H9 (cell line): Measurements from ENCODE around the gene PCDHGA11. TPM values are rescaled to one million over a fixed set of nuclear protein-coding genes. Genes with fewer than 3 reads are reported as not detected.

Source experiments
- DNase-seq: peaks from one replicate; pipeline ENCODE4 v3.0.0-alpha.2; 2017
- H2AFZ ChIP-seq: one replicate; pipeline ENCODE4 v1.6.1; 2013; ENCODE audit warnings: mild to moderate bottlenecking, low read length, control low read depth, moderate library complexity
- H2AK5ac ChIP-seq: 2 replicates; pipeline ENCODE4 v1.6.1; 2013; ENCODE audit warnings: low read length, control low read depth, mixed read lengths; ENCODE audit not compliant: insufficient read length
- H2BK120ac ChIP-seq: one replicate; pipeline ENCODE4 v1.6.1; 2013; ENCODE audit warnings: low read depth, mild to moderate bottlenecking, low read length, control low read depth, inconsistent platforms; ENCODE audit not compliant: poor library complexity, severe bottlenecking
- H2BK12ac ChIP-seq: 2 replicates; pipeline ENCODE4 v1.6.1; 2013; ENCODE audit warnings: low read length, control low read depth, mixed read lengths, low read depth; ENCODE audit not compliant: insufficient read length
- H2BK15ac ChIP-seq: 2 replicates; pipeline ENCODE4 v1.6.1; 2013; ENCODE audit warnings: low read depth, low read length, control low read depth
- H2BK20ac ChIP-seq: one replicate; pipeline ENCODE4 v1.6.1; 2013; ENCODE audit warnings: low read depth, mild to moderate bottlenecking, low read length, control low read depth, inconsistent platforms; ENCODE audit not compliant: poor library complexity, severe bottlenecking
- H2BK5ac ChIP-seq: 2 replicates; pipeline ENCODE4 v1.6.1; 2013; ENCODE audit warnings: low read length, control low read depth, mixed read lengths; ENCODE audit not compliant: insufficient read length
- H3K14ac ChIP-seq: 2 replicates; pipeline ENCODE4 v1.6.1; 2013; ENCODE audit warnings: low read length, control low read depth; ENCODE audit not compliant: insufficient read depth
- H3K18ac ChIP-seq: 2 replicates; pipeline ENCODE4 v1.6.1; 2013; ENCODE audit warnings: low read depth, mild to moderate bottlenecking, mixed read lengths, low read length, control low read depth; ENCODE audit not compliant: insufficient read length
- H3K23ac ChIP-seq: 2 replicates; pipeline ENCODE4 v1.6.1; 2013; ENCODE audit warnings: low read length, control low read depth, mixed read lengths, low read depth; ENCODE audit not compliant: insufficient read length
- H3K23me2 ChIP-seq: 2 replicates; pipeline ENCODE4 v1.6.1; 2013; ENCODE audit warnings: low read depth, mild to moderate bottlenecking, mixed read lengths, low read length, control low read depth; ENCODE audit not compliant: insufficient read length, poor library complexity, severe bottlenecking
- H3K27ac ChIP-seq: 2 replicates; pipeline ENCODE4 v1.5.1; 2013; ENCODE audit warnings: low read length, control low read depth, mixed read lengths, low read depth; ENCODE audit not compliant: insufficient read length
- H3K27me3 ChIP-seq: 2 replicates; pipeline ENCODE4 v1.6.1; 2013; ENCODE audit warnings: low read length, control low read depth, inconsistent platforms; ENCODE audit not compliant: insufficient read depth
- H3K4ac ChIP-seq: 2 replicates; pipeline ENCODE4 v1.6.1; 2013; ENCODE audit warnings: low read depth, mild to moderate bottlenecking, control low read depth, inconsistent platforms, low read length, moderate library complexity
- H3K4me1 ChIP-seq: 2 replicates; pipeline ENCODE4 v1.6.1; 2013; ENCODE audit warnings: low read length, control low read depth, inconsistent platforms; ENCODE audit not compliant: insufficient read depth
- H3K4me2 ChIP-seq: 2 replicates; pipeline ENCODE4 v1.6.1; 2013; ENCODE audit warnings: low read length, control low read depth, mixed read lengths; ENCODE audit not compliant: insufficient read length, insufficient read depth
- H3K56ac ChIP-seq: 2 replicates; pipeline ENCODE4 v1.6.1; 2013; ENCODE audit warnings: low read depth, mild to moderate bottlenecking, mixed read lengths, low read length, control low read depth; ENCODE audit not compliant: insufficient read length
- H3K79me1 ChIP-seq: 2 replicates; pipeline ENCODE4 v1.6.1; 2013; ENCODE audit warnings: low read depth, mild to moderate bottlenecking, moderate library complexity, low read length, control low read depth, inconsistent platforms; ENCODE audit not compliant: insufficient read depth, poor library complexity, severe bottlenecking
- H3K79me2 ChIP-seq: 2 replicates; pipeline ENCODE4 v1.6.1; 2013; ENCODE audit warnings: low read length, control low read depth, inconsistent platforms; ENCODE audit not compliant: insufficient read depth
- H3K9ac ChIP-seq: 2 replicates; pipeline ENCODE4 v1.6.1; 2013; ENCODE audit warnings: low read length, control low read depth, mixed read lengths; ENCODE audit not compliant: insufficient read length; ENCODE audit errors: extremely low read depth
- H3K9me3 ChIP-seq: one replicate; pipeline ENCODE4 v1.6.1; 2013; ENCODE audit warnings: low read depth, low read length, inconsistent platforms; ENCODE audit not compliant: control insufficient read depth
- H3T11ph ChIP-seq: one replicate; pipeline ENCODE4 v1.6.1; 2013; ENCODE audit warnings: mild to moderate bottlenecking, low read length, control low read depth, inconsistent platforms
- H4K20me1 ChIP-seq: one replicate; pipeline ENCODE4 v1.6.1; 2013; ENCODE audit not compliant: control insufficient read depth, insufficient read length, insufficient read depth
- H4K5ac ChIP-seq: 2 replicates; pipeline ENCODE4 v1.6.1; 2013; ENCODE audit warnings: low read depth, mild to moderate bottlenecking, mixed read lengths, low read length, control low read depth; ENCODE audit not compliant: insufficient read length
- H4K8ac ChIP-seq: replicated peaks from 2 replicates; pipeline ENCODE4 v1.6.1; 2013; ENCODE audit warnings: low read length, control low read depth, mixed read lengths, low read depth; ENCODE audit not compliant: insufficient read length
- H4K91ac ChIP-seq: 2 replicates; pipeline ENCODE4 v1.6.1; 2013; ENCODE audit warnings: low read depth, mild to moderate bottlenecking, moderate library complexity, mixed read lengths, low read length, control low read depth; ENCODE audit not compliant: insufficient read length
- H3K27ac Mint-ChIP-seq, 3 experiments: 2 replicates in 2 of 3; 3 replicates in 1 of 3; pipeline ENCODE4 v1.8.0; 2020 to 2021; ENCODE audit warnings: mixed read lengths in 3 of 3, mild to moderate bottlenecking in 1 of 3, moderate library complexity in 1 of 3
- H3K27me3 Mint-ChIP-seq: 2 replicates; pipeline ENCODE4 v1.8.0; 2021; ENCODE audit warnings: low read depth, mild to moderate bottlenecking, moderate library complexity, mixed read lengths
- H3K36me3 Mint-ChIP-seq, 3 experiments: 2 replicates in 2 of 3; 3 replicates in 1 of 3; pipeline ENCODE4 v1.8.0; 2020 to 2021; ENCODE audit warnings: low read depth in 3 of 3, mixed read lengths in 3 of 3; ENCODE audit not compliant: insufficient read depth in 1 of 3
- H3K4me1 Mint-ChIP-seq, 2 experiments: 2 replicates each; pipeline ENCODE4 v1.8.0; 2020; ENCODE audit warnings: mixed read lengths in 2 of 2
- H3K4me3 Mint-ChIP-seq, 2 experiments: 2 replicates in 1 of 2; 3 replicates in 1 of 2; pipeline ENCODE4 v1.8.0; 2020 to 2021; ENCODE audit warnings: mild to moderate bottlenecking in 2 of 2, mixed read lengths in 2 of 2, moderate library complexity in 1 of 2
- H3K9me3 Mint-ChIP-seq, 2 experiments: 2 replicates in 1 of 2; 3 replicates in 1 of 2; pipeline ENCODE4 v1.8.0; 2020; ENCODE audit warnings: mild to moderate bottlenecking in 2 of 2, mixed read lengths in 2 of 2, moderate library complexity in 1 of 2
- WGBS: extraction: QIAGEN DNeasy Blood & Tissue Kit; methylation state at CpG from one replicate; pipeline ENCODE4 v1.1.7; 2013; ENCODE audit warnings: missing lambda C conversion rate, low lambda C conversion rate, mixed read lengths; ENCODE audit not compliant: insufficient read length; ENCODE audit errors: extremely low coverage; 5-methylcytosine and 5-hydroxymethylcytosine counted together
- total RNA-seq: library from RNA; stranded (reverse); gene quantifications from 2 replicates; pipeline ENCODE4 v1.2.1, GENCODE V29; 2021
- TF ChIP-seq, protein P1 (sequence below): fragments of 200-600 bp; sonication (generic); conservative IDR thresholded peaks from 3 replicates; pipeline ENCODE4 v1.8.0; 2021; ENCODE audit warnings: antibody characterized with exemption, mild to moderate bottlenecking

The PCDHGA11 gene
- total RNA-seq, 1 experiment from 2014 or later = 2.6 TPM

DNA sequence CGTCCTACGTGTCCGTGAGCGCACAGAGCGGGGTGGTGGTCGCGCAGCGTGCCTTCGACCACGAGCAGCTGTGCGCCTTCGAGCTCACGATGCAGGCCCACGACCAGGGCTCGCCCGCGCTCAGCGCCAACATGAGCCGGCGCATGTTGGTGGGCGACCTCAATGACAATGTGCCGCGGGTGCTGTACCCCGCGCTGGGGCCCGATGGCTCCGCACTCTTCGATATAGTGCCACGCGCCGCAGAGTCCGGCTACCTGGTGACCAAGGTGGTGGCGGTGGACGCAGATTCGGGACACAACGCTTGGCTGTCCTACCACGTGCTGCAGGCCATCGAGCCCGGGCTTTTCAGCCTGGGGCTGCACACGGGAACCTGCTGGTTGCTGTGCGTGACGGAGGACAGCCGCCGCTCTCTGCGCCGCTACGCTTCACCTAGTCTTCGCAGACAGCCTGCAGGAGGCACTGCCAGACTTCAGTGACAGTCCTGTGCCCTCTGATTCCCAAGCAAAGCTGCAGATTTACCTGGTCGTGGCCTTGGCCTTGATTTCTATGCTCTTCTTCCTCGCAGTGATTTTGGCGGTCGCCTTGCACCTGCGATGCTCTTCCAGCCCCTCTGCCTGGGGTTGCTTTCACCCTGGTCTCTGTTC, 7.1 kb downstream of the PCDHGA11 start:
- peaks cover 59 to 91% (median 63%) of the 10 kb centered on the region in 3 experiments for H3K36me3 Mint-ChIP-seq
- no CpG with 5 or more reads among the region's 53 CpGs for WGBS
- H3K23me2 ChIP-seq = no peaks in the 10 kb centered on the region
- no peak overlapping the region for H3K27ac ChIP-seq
- no peak overlapping the region for H4K8ac ChIP-seq
- no peaks in the 10 kb centered on the region for H3K4me1 ChIP-seq
- H4K91ac ChIP-seq = no peak overlapping the region
- H3K14ac ChIP-seq = no peak overlapping the region
- peaks cover 67 to 87% of the 10 kb centered on the region in 2 experiments for H3K9me3 Mint-ChIP-seq
- no peaks in the 10 kb centered on the region for H3K79me2 ChIP-seq
- H2BK120ac ChIP-seq = no peak overlapping the region
- H2BK5ac ChIP-seq = no peak overlapping the region
- H2BK12ac ChIP-seq = no peak overlapping the region
- H3K4me2 ChIP-seq = no peak overlapping the region
- TF ChIP-seq, protein P1, sequence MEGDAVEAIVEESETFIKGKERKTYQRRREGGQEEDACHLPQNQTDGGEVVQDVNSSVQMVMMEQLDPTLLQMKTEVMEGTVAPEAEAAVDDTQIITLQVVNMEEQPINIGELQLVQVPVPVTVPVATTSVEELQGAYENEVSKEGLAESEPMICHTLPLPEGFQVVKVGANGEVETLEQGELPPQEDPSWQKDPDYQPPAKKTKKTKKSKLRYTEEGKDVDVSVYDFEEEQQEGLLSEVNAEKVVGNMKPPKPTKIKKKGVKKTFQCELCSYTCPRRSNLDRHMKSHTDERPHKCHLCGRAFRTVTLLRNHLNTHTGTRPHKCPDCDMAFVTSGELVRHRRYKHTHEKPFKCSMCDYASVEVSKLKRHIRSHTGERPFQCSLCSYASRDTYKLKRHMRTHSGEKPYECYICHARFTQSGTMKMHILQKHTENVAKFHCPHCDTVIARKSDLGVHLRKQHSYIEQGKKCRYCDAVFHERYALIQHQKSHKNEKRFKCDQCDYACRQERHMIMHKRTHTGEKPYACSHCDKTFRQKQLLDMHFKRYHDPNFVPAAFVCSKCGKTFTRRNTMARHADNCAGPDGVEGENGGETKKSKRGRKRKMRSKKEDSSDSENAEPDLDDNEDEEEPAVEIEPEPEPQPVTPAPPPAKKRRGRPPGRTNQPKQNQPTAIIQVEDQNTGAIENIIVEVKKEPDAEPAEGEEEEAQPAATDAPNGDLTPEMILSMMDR = no peak
- no peak overlapping the region for H3K4ac ChIP-seq
- no peak overlapping the region for H3K23ac ChIP-seq
- peaks cover 23% of the 10 kb centered on the region for H3K9me3 ChIP-seq
- no peak for DNase-seq
- no peak overlapping the region for H2AFZ ChIP-seq
- H3K4me3 Mint-ChIP-seq = peak overlapping the region in 1 of 2 experiments; percentile 63; a peak in 1 of 5 replicates
- no peak overlapping the region for H3T11ph ChIP-seq
- no peak overlapping the region for H3K9ac ChIP-seq
- no peak overlapping the region for H4K5ac ChIP-seq
- H4K20me1 ChIP-seq = no peaks in the 10 kb centered on the region
- no peak overlapping the region for H2AK5ac ChIP-seq
- H3K27ac Mint-ChIP-seq = no peak overlapping the region
- peaks cover 3% of the 10 kb centered on the region for H3K27me3 Mint-ChIP-seq
- H3K27me3 ChIP-seq = no peaks in the 10 kb centered on the region
- H2BK15ac ChIP-seq = no peak overlapping the region
- no peaks in the 10 kb centered on the region for H3K79me1 ChIP-seq
- H2BK20ac ChIP-seq = no peak overlapping the region
- no peaks in the 10 kb centered on the region for H3K4me1 Mint-ChIP-seq
- H3K56ac ChIP-seq = no peak overlapping the region
- H3K18ac ChIP-seq = no peak overlapping the region
